Right lobe of liver (tissue), 4 donors: ENCODE results near the gene ZNF827.

Source experiments
- CTCF ChIP-seq, 4 donors: fragments of 200-600 bp in 3 of 4; fragments of 450-650 bp in 1 of 4; IDR thresholded peaks; one replicate each; pipeline versions ENCODE4 v1.5.1 to v1.8.0; 2016 to 2022; ENCODE audit warnings: antibody characterized with exemption in 4 of 4, mild to moderate bottlenecking in 2 of 4
- POLR2A ChIP-seq: fragments of 450-650 bp; IDR thresholded peaks from one replicate; pipeline ENCODE4 v1.6.1; 2017; ENCODE audit warnings: antibody characterized with exemption, mild to moderate bottlenecking
- donor health status: DM: no; HTN: no; CAD: no.
- donor health status: DM: no; HTN: no; CAD: no.
- donor health status: DM: no; HTN: yes; CAD: no.

DNA sequence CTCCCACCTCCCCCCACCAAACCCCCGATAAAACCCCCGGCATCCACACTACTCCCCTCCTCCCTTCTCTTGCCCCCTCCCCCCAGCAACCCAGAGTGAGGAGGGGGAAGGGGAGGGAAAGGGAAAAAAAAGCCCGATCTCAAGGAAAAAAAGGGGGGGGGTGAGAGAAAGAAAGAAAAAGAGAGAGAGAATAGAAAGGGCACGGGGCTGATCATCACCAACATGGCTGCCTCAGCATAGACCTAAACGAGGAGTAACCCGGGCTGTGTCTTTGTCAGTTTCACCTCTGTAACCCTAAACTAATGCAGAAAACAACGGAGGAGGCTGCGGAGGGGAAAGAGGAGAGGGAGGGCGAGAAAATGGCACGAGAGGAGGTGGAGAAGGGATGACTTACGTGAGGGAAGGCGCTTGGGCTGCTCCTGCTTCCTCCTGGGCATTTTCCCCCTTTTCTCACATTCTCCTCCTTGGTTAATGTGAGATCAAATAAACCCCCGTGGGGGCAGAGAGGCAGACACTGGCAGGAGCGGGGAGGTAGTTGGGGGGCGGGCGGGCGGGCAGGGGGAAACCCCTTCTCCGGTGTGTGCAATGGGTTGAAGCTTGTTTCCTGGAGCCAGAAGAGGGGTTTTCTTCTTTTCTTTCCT is 532 bp downstream of the ZNF827 start:
- TF ChIP-seq POLR2A (no peak), CTCF (IDR thresholded peaks at IDR 0.05) (no peak)
